ENCODE results near the gene HNRNPK. TPM values are rescaled to one million over a fixed set of nuclear protein-coding genes. Genes with fewer than 3 reads are reported as not detected.
A peak's percentile ranks its signal among the peaks of the same experiment; 100 is the strongest.

The HNRNPK gene
- total RNA-seq, 2 donors from 2014 or later = 447 to 480 TPM

- Histone ChIP-seq H3K4me1 (replicated peaks) (no peaks in the 10 kb centered on the region), H3K36me3 (peaks cover 0 to 8% of the 10 kb centered on the region in 2 donors), H3K27me3 (replicated peaks; ENCODE audit: insufficient read depth) (no peaks in the 10 kb centered on the region), H3K9me3 (no peaks in the 10 kb centered on the region), H3K27ac (no peak overlapping the region), H3K4me3 (no peak overlapping the region)
- DNase-seq (ENCODE audit: low spot score) = no peak
- intact Hi-C loops (cut with DNase I) = no loop called here
- no peak for TF ChIP-seq POLR2A (IDR thresholded peaks at IDR 0.05)
- TF ChIP-seq POLR2AphosphoS5 (IDR thresholded peaks at IDR 0.05) = no peak
- no peak for TF ChIP-seq CTCF (IDR thresholded peaks at IDR 0.05)
- WGBS = 78% methylated on average over 2 of the region's 2 CpGs
Measured at GRCh38 chr9:83964973-83965349, 15.1 kb downstream of the HNRNPK start.

GRCh38 chr9:83962165-83962564 is 17.9 kb downstream of the HNRNPK start:
- Histone ChIP-seq H3K27me3 (replicated peaks; ENCODE audit: insufficient read depth) (no peaks in the 10 kb centered on the region), H3K4me1 (replicated peaks) (no peaks in the 10 kb centered on the region), H3K27ac (no peak overlapping the region), H3K4me3 (no peak overlapping the region), H3K36me3 (no peaks in the 10 kb centered on the region), H3K9me3 (no peaks in the 10 kb centered on the region)
- 35% methylated on average over 3 of the region's 3 CpGs for WGBS
- intact Hi-C loops (cut with DNase I) = no loop called here
- no peak for TF ChIP-seq POLR2A (IDR thresholded peaks at IDR 0.05)
- no peak for TF ChIP-seq POLR2AphosphoS5 (IDR thresholded peaks at IDR 0.05)
- no peak for TF ChIP-seq CTCF (IDR thresholded peaks at IDR 0.05)
- no peak for DNase-seq (ENCODE audit: low spot score)

- DNase-seq (ENCODE audit: low spot score) = no peak
- no peak overlapping the region for H3K4me3 ChIP-seq
- 92% methylated on average over 5 of the region's 5 CpGs for WGBS
- H3K36me3 ChIP-seq = no peaks in the 10 kb centered on the region
- intact Hi-C loops (cut with DNase I) = no loop called here
- no peaks in the 10 kb centered on the region for H3K9me3 ChIP-seq
- no peak overlapping the region for H3K27ac ChIP-seq
- peaks cover 2% of the 10 kb centered on the region for H3K4me1 ChIP-seq (replicated peaks)
- no peaks in the 10 kb centered on the region for H3K27me3 ChIP-seq (replicated peaks; ENCODE audit: insufficient read depth)
- TF ChIP-seq CTCF (IDR thresholded peaks at IDR 0.05) = no peak
Measured at GRCh38 chr9:83960991-83961390, 19.0 kb downstream of the HNRNPK start.

- no peak overlapping the region for H3K27ac ChIP-seq
- intact Hi-C loops (cut with DNase I) = no loop called here
- no peak for DNase-seq (ENCODE audit: low spot score)
- H3K9me3 ChIP-seq = no peaks in the 10 kb centered on the region
- H3K4me1 ChIP-seq (replicated peaks) = peaks cover 4% of the 10 kb centered on the region
- no peaks in the 10 kb centered on the region for H3K27me3 ChIP-seq (replicated peaks; ENCODE audit: insufficient read depth)
- no peak for TF ChIP-seq POLR2A (IDR thresholded peaks at IDR 0.05)
- TF ChIP-seq POLR2AphosphoS5 (IDR thresholded peaks at IDR 0.05) = no peak
- TF ChIP-seq CTCF (IDR thresholded peaks at IDR 0.05) = no peak
- WGBS = 57% methylated on average over 4 of the region's 4 CpGs
- no peaks in the 10 kb centered on the region for H3K36me3 ChIP-seq
- H3K4me3 ChIP-seq = no peak overlapping the region
Measured at GRCh38 chr9:83959061-83959460, 21.0 kb downstream of the HNRNPK start.

- intact Hi-C loops (cut with DNase I) = loop anchor here (2.0 kb wide), 1 partner anchor 22 kb away; no protein-coding TSS in a partner anchor
- peak overlapping the region; percentile 54 to 62 for H3K4me3 ChIP-seq
- TF ChIP-seq POLR2A (IDR thresholded peaks at IDR 0.05) = no peak
- no peak for TF ChIP-seq POLR2AphosphoS5 (IDR thresholded peaks at IDR 0.05)
Measured at GRCh38 chr9:83957248-83957513, 22.8 kb downstream of the HNRNPK start.

More at GRCh38 chr9:83957248-83957513, 22.8 kb downstream of the HNRNPK start:
- WGBS = 56% methylated on average over 4 of the region's 4 CpGs
- no peak for DNase-seq (ENCODE audit: low spot score)
- peak overlapping the region; percentile 73 to 84 for H3K27ac ChIP-seq
- H3K4me1 ChIP-seq (replicated peaks) = peaks cover 4% of the 10 kb centered on the region
- H3K36me3 ChIP-seq = no peaks in the 10 kb centered on the region
- H3K27me3 ChIP-seq (replicated peaks; ENCODE audit: insufficient read depth) = no peaks in the 10 kb centered on the region
- H3K9me3 ChIP-seq = no peaks in the 10 kb centered on the region
